DMS 273 (cell line): ENCODE results near the gene DCDC2C.

Experiments used
- DNase-seq: peaks from one replicate; lab custom pipeline; 2025; ENCODE audit not compliant: unreplicated experiment; lab: John Stamatoyannopoulos, UW

DCDC2C gene

DNA sequence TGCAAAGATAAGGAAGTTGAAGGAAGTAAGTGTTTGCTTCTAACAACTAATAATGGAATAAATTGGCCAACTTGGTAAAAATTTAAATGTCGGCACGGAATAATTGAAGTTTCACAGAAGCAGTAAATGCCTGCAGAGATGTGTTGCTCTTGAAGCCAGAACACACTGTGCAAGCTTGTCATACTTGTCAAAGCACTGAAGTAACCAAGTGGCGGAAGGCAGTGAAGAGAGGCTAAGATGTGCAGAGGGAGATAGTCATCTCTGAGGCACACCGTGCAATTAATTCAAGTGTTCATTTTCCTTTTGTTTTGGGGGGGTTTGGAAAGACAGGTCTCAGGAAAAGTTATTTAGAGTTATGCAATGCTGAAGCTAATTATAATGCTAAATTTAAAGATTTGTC is 5.2 kb downstream of the DCDC2C start:
- no peak for DNase-seq

DNA sequence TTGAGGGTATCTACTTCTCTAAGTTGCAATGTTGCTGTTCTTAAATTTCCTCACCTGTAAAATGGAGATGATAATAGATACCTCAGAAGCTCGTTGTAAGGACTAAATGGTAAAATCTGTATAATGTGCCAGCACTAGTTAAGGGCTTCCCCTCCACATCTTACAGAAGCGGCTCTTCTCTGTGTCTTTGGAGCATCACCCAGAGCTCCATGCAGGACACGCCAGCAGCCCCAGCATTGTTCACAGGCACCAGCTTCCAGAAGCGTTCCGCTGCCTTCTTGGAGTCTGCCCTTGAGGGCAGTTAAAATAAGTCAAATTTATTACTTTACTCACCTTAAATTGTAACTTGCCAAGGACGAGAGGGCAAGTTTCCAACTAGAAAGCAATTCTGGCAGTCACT is 5.8 kb downstream of the DCDC2C start:
- DNase-seq = no peak

DNA sequence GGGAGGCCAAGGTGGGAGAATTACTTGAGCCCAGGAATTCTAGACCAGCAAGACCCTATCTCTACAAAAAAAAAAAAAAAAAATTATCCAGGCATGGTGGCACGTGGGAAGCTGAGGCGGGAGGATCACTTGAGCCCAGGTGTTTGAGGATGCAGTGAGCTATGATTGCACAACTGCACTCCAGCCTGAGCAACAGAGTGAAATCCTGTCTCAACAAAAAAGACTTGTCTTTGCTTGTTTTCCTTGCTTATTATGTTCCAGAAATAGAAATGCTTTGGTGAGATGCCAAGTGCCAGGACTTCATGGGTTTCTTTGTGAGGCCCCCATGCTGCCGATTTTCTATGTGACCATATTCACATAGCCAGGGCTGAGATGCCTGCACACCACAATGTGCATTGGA is 9.0 kb downstream of the DCDC2C start:
- no peak for DNase-seq

DNA sequence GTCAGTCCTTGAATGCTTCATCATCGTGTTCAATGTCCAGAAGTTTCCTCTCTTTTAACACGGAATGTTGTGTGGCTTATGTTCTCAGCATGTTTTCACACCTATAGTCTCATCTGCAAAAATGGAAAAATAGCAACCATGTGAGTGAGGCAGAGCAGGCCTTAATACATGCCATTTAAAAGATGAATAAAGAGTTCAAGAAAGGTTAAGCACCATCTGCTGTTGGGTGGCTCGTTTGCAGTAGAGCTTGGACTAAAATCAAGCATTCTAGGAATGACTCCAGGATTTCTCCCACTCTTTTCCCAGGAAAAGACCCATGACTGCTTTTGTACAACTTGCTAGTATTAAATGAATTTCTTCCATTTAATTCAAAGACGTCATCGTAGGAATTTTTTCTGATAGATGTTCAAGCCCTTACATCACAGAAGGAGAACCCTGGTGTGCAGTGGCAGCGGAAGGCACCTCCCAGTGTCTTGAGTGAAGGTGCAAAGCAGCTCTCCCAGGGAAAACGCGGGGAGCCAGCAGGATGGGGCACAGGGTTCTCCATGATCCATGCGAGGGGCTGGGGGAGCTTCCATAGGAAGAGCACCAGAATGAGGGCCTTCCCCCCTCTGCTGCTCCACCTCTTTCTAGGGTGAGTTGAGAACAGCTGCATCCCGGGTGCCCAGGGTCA is 9.6 kb downstream of the DCDC2C start:
- DNase-seq = peak; percentile 15

- DNase-seq = no peak
Observed at GRCh38 chr2:3718679-3719078, 15.3 kb downstream of the DCDC2C start.

- no peak for DNase-seq
Observed at GRCh38 chr2:3725002-3725401, 21.6 kb downstream of the DCDC2C start.

DNA sequence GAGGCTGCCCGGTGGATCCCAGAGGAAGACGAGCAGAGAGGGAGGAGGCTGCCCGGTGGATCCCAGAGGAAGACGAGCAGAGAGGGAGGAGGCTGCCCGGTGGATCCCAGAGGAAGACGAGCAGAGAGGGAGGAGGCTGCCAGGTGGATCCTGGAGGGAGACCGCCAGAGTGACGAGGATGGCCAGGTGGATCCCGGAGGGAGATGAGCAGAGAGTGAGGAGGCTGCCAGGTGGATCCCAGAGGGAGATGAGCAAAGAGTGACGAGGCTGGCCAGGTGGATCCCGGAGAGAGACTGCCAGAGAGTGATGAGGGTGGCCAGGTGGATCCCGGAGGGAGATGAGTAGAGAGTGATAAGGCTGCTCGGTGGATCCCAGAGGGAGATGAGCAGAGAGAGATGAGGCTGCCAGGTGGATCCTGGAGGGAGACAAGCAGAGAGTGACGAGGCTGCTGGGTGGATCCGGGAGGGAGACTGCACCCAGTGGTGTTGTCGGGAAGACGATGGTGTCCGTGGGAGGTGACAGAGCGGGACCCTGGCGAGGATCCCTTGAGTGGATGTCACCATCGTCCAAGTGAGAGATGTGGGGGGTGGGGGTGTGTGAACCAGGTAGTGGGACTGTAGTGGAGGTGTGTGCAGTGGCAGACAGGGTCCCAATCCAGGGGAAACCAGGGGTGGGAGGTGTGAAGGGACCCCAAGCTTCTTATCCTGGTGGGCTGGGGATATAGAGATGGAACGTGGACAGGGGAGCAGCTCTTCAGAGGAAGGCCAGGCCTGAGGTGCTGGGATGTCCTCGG is 22.3 kb downstream of the DCDC2C start:
- no peak for DNase-seq

DNA sequence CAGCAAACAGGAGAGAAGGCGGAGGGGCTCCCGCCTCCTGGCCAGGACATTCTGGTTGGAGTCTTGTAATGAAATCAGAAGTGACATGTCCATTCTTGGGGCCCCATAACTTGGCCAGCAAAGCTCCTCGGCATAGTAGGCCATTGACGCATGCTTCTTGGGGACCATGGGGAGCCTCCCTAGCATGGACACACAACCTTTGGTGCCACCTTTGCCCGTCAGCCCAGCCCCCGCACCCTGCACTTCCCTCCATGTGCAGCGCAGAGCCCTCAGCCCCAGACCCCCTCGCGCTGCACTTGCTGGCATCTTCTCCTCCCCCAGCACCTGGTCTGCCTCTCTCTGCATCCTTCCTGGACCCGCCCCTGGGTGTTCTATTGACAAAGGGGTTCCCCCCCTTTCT is 23.1 kb downstream of the DCDC2C start:
- DNase-seq = no peak

DNA sequence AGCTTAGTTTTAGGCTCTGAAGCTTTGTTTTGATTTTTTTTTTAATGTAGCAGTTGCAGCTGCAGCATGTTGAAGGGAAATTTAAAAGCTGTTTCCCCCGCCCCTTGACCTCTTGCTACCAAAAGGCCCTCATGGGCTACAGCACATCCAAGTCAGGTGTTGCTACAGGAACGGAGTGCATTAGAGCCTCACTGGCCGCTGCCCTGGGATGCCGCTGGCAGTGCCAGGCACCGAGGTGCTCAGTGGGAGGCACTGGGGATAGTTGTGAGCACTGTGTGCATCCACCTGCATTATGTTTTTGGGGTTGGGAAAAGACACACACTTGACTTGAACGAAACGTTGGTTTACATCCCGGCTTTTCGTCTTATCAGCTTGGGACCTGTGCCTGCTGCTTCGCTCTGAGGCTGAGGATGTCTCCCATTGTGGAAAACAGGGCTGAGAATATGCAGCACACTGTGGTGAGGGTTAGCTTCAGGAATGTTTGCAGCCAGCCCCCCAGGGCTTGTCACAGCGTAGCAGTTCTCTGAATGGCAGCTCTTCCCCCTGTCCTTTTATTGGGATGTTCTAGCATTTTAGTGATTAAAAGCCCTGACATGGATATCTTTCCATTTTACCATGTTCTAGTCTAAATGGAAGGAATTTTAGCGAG is 24.1 kb downstream of the DCDC2C start:
- DNase-seq = no peak

GRCh38 chr2:3728104-3729054 is 25.0 kb downstream of the DCDC2C start:
- DNase-seq = peak; percentile 67

GRCh38 chr2:3729055-3729448 is 25.7 kb downstream of the DCDC2C start:
- DNase-seq = no peak

- DNase-seq = no peak
Observed at GRCh38 chr2:3729786-3730185, 26.4 kb downstream of the DCDC2C start.

- DNase-seq = no peak
Observed at GRCh38 chr2:3730646-3731045, 27.3 kb downstream of the DCDC2C start.

DNA sequence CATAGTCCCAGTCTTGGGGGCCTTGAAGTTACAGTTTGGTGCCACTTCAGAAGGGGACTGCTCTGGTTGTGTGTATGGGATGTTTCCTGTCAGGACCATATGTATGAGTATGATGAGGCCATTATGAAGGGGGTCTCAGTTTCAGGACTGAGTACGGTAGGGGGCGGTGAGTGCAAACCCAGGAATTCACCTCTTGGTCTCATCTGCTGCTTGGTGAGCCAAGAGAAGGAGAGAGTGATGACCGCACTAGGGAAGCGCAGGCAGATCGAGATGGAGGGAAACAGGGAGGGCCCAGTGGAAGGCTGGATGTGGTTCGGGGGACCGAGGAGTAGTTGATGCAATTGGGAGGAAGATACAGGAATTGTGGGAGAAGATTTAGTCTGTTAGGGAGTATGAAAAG is 28.5 kb downstream of the DCDC2C start:
- DNase-seq = no peak

- DNase-seq = no peak
Observed at GRCh38 chr2:3736112-3736511, 32.7 kb downstream of the DCDC2C start.

DNA sequence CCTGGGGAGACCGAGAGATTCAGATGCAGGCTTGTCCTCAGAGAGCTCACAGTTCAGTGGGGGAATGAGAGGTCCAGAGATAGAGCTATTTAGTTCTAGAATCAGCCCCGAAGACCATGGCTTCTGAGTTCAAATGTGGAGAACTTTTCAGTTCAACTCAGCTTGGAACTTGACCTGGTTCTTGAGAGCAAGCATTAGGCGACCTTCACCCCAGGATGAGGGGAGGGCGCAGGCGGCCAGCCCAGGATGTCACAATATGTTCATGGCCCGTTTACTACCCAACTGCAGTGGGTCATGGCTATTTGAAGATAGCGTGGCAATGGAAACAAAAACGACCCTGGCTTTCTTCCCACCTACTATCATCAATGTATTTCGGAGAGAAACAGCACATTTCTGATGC is 33.8 kb downstream of the DCDC2C start:
- DNase-seq = no peak

- peak; percentile 72 for DNase-seq
Observed at GRCh38 chr2:3738454-3738853, 35.1 kb downstream of the DCDC2C start.

DNA sequence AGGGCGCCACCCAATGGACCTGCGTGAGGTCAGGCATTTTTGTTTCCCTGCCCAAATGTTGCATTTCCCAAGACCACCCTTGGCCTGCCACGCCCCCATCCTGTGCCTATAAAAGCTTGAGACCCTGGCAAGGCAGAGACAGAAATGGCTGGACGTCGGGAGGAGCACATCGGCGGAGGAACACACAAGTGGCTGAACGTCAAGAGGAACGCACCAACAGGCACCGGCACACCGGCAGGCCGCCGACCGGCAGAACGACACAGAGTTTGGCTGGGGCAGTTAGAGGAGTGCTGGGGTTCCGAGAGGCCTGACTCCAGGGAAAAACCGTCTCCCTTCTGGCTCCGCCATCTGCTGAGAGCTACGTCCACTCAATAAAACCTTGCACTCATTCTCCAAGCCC is 35.9 kb downstream of the DCDC2C start:
- DNase-seq = peak; percentile 22

GRCh38 chr2:3741396-3741795 is 38.0 kb downstream of the DCDC2C start:
- no peak for DNase-seq

- DNase-seq = no peak
Observed at GRCh38 chr2:3741867-3742602, 38.7 kb downstream of the DCDC2C start.
